ENCODE results near the gene GABRB2.
"Not testable (repeated sequence)": the region's sequence is repeated elsewhere in the genome, so short reads cannot be mapped to it uniquely, and the experiment has no call there.

The GABRB2 gene

DNA sequence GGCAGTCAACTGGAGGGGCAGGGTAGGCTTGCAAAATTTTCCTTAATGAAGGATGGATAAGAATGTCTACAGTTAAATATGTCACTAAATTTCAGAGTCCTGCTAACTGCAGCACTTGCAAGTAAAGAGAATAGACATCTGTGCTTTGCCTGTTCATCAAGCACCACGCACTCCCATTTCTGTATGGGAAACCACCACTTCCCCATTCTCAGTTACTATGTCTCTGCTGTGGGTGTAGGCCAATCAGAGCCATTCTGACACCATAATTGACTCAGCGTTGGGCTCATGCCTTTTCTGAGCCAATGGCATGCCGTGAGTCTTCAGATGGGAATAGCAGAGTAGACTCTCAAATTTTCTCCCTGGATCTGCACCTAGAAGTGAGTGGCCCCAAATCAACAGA lies 247.5 kb downstream of the GABRB2 start:
- no peak overlapping the region for H3K4me3 ChIP-seq (ENCODE audit: low read length)
- no peak overlapping the region for H3K9ac ChIP-seq (ENCODE audit: low read depth, low read length)
- no peaks in the 10 kb centered on the region for H3K27me3 ChIP-seq (ENCODE audit: insufficient read depth, low read length)
- no peaks in the 10 kb centered on the region for H3K9me3 ChIP-seq (ENCODE audit: insufficient read depth, low read depth, low read length)
- WGBS, result 97% methylated on average over 3 of the region's 3 CpGs
- H3K36me3 ChIP-seq (ENCODE audit: insufficient read depth, low read length), result no peaks in the 10 kb centered on the region
- H3K27ac ChIP-seq (ENCODE audit: low read depth, low read length), result no peak overlapping the region
- no peaks in the 10 kb centered on the region for H3K4me1 ChIP-seq (ENCODE audit: insufficient read depth, low read length)

DNA sequence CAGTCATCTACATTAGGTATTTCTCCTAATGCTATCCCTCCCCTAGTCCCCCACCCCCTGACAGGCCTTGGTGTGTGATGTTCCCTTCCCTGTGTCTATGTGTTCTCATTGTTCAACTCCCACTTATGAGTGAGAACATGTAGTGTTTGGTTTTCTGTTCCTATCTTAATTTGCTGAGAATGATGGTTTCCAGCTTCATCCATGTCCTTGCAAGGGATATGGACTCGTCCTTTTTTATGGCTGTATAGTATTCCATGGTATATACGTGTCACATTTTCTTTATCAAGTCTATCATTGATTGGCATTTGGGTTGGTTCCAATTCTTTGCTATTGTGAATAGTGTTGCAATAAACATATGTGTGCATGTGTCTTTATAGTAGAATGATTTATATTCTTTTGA lies 249.1 kb downstream of the GABRB2 start:
- not testable (repeated sequence) for H3K9ac ChIP-seq (ENCODE audit: low read depth, low read length); H3K4me1 ChIP-seq (ENCODE audit: insufficient read depth, low read length); H3K27me3 ChIP-seq (ENCODE audit: insufficient read depth, low read length); H3K36me3 ChIP-seq (ENCODE audit: insufficient read depth, low read length); H3K4me3 ChIP-seq (ENCODE audit: low read length); H3K27ac ChIP-seq (ENCODE audit: low read depth, low read length); H3K9me3 ChIP-seq (ENCODE audit: insufficient read depth, low read depth, low read length)
- WGBS, result 89% methylated on average over 2 of the region's 2 CpGs

DNA sequence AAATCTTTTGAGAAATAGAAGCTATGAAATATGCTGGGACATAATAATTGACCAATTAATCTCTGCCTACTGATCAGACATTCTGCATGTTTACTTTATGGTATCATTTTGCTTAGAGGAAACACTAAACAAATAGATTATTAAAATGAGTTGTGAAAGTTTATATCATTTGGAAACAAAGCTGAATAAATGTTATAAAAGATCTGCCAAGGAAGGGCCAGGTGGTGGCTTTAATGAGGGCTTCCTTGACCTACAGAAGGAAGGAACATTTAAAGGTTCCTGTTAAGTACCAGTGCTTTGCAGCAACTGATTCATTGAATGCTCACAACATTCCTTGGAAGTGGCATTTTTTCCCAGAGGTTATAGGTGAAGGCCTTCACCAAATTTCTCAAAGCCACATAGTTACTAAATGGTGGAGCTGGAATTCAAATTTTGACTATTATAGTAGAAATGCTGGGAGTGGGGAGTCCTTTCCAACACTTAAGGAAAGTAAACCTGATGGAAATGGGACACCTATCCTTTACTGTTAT lies 250.7 kb downstream of the GABRB2 start:
- Histone ChIP-seq H3K27ac (ENCODE audit: low read depth, low read length) (no peak overlapping the region), H3K4me1 (ENCODE audit: insufficient read depth, low read length) (no peaks in the 10 kb centered on the region), H3K9me3 (ENCODE audit: insufficient read depth, low read depth, low read length) (no peaks in the 10 kb centered on the region), H3K27me3 (ENCODE audit: insufficient read depth, low read length) (no peaks in the 10 kb centered on the region), H3K4me3 (ENCODE audit: low read length) (no peak overlapping the region), H3K9ac (ENCODE audit: low read depth, low read length) (no peak overlapping the region), H3K36me3 (ENCODE audit: insufficient read depth, low read length) (no peaks in the 10 kb centered on the region)

DNA sequence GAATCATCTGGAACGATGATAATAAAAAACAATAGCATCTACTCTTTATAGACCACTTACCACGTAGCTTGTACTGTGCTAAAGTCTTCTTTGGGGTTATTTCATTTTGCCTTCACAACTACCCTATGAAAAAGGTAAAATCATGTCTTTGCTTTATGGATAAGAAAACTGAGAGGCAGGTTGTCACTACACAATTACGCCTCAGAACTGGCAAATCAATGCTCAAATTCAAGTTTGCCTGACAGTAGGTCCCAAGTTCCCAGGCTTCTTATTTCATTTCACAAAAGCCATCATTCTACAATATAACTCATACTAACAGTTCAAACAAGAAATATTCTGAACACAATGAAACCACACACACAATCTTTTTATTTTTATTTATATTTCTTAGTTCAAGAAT lies 258.5 kb downstream of the GABRB2 start:
- Histone ChIP-seq H3K9me3 (ENCODE audit: insufficient read depth, low read depth, low read length) (no peaks in the 10 kb centered on the region), H3K27ac (ENCODE audit: low read depth, low read length) (no peak overlapping the region), H3K4me3 (ENCODE audit: low read length) (no peak overlapping the region), H3K36me3 (ENCODE audit: insufficient read depth, low read length) (no peaks in the 10 kb centered on the region), H3K4me1 (ENCODE audit: insufficient read depth, low read length) (no peaks in the 10 kb centered on the region), H3K27me3 (ENCODE audit: insufficient read depth, low read length) (no peaks in the 10 kb centered on the region), H3K9ac (ENCODE audit: low read depth, low read length) (no peak overlapping the region)
- WGBS, result 90% methylated on average over 1 of the region's 3 CpGs

DNA sequence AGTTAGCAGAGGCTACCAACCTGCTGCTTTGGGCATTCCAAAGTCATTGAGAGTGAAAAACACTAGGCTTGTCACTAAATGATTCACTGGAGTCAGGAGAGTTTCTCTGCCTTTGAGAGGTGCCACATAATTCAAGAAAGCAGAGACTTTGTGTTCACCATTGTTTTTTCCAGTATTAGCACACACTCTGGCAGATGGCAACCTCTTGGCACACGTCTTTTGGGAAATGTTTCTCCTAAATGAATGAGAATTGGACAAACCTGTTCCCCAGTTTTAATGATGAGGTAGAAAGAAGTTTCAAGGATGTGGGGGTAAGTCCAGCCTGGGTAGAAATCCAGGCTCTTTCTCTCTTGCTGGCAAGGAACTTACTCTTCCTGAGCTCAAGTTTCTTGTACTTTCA lies 259.1 kb downstream of the GABRB2 start:
- WGBS, result 76% methylated on average over 1 of the region's 1 CpG
- Histone ChIP-seq H3K4me3 (ENCODE audit: low read length) (no peak overlapping the region), H3K27me3 (ENCODE audit: insufficient read depth, low read length) (no peaks in the 10 kb centered on the region), H3K27ac (ENCODE audit: low read depth, low read length) (no peak overlapping the region), H3K36me3 (ENCODE audit: insufficient read depth, low read length) (no peaks in the 10 kb centered on the region), H3K4me1 (ENCODE audit: insufficient read depth, low read length) (no peaks in the 10 kb centered on the region), H3K9ac (ENCODE audit: low read depth, low read length) (no peak overlapping the region), H3K9me3 (ENCODE audit: insufficient read depth, low read depth, low read length) (no peaks in the 10 kb centered on the region)

DNA sequence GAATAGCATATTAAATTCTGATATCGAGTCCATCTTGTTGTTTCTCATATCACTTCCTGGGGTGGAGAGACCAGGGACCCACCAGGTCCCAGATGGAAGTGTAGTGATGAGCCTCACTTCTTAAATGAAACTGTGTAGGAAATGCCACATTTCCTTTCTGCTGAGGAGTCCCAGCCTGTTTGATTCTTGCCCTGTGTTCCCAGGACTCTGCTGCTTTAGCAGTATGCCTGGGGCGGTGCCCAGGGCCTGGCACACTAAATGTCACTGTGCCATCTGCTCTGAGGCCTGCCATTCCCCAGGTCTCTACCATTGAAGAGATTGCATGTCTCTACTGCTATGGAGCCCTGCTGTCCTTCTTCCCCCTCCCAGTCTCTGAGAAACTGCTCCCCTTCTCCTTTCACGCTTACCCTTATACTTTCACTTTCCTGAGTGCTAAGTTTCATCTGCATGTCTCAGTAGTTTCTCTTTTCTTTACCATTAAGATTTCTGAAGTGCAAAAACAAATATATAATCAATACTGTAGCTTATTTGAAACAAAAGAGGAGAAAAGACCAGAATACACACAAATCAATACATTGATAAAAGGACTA lies 260.4 kb downstream of the GABRB2 start:
- no peak overlapping the region for H3K4me3 ChIP-seq (ENCODE audit: low read length)
- no peaks in the 10 kb centered on the region for H3K9me3 ChIP-seq (ENCODE audit: insufficient read depth, low read depth, low read length)
- H3K9ac ChIP-seq (ENCODE audit: low read depth, low read length), result no peak overlapping the region
- H3K27me3 ChIP-seq (ENCODE audit: insufficient read depth, low read length), result no peaks in the 10 kb centered on the region
- H3K27ac ChIP-seq (ENCODE audit: low read depth, low read length), result no peak overlapping the region
- H3K4me1 ChIP-seq (ENCODE audit: insufficient read depth, low read length), result no peaks in the 10 kb centered on the region
- WGBS, result 91% methylated on average over 3 of the region's 3 CpGs
- no peaks in the 10 kb centered on the region for H3K36me3 ChIP-seq (ENCODE audit: insufficient read depth, low read length)

DNA sequence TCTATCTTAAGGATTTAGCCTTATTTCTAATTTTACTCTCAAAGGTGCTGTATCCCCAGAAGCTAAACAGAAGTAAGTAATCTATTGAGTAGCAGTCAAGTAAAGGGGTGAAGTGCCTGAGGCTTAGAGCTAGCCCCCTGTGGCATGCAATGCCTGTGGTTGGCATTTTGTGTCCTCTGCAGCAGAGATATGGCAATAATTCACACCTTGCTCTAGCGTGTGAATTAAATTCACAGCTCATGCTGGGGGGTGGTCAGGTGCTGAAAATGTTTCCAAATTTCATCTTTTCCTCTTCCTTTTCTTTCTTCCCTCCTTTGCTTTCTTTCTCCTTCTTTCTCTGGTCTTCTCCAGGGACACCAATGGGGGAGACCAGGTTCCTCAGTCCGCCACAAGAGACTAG lies 262.1 kb downstream of the GABRB2 start:
- Histone ChIP-seq H3K4me1 (ENCODE audit: insufficient read depth, low read length) (no peaks in the 10 kb centered on the region), H3K9me3 (ENCODE audit: insufficient read depth, low read depth, low read length) (no peaks in the 10 kb centered on the region), H3K9ac (ENCODE audit: low read depth, low read length) (no peak overlapping the region), H3K27me3 (ENCODE audit: insufficient read depth, low read length) (no peaks in the 10 kb centered on the region), H3K4me3 (ENCODE audit: low read length) (no peak overlapping the region), H3K27ac (ENCODE audit: low read depth, low read length) (no peak overlapping the region), H3K36me3 (ENCODE audit: insufficient read depth, low read length) (no peaks in the 10 kb centered on the region)
- WGBS, result 78% methylated on average over 2 of the region's 2 CpGs

DNA sequence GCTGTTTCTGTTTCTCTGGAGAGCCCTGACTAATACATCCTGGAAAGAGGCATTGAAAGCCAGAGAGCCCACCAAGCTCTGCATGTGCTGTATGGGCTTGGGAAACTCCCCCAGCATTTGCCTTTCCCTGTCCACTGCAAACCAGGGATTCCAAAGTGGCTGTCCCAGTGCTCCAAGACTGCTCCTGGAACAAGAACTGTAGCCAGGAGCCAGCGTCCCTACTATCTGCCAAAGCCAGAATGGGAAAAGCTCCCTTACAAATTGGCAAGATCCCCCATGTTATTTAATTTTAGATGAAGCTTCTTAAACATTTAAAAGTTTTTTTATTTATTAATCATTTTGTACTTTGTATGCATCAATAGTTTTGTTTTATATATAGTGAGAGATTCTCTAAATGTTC lies 263.2 kb downstream of the GABRB2 start:
- Histone ChIP-seq H3K36me3 (ENCODE audit: insufficient read depth, low read length) (no peaks in the 10 kb centered on the region), H3K4me1 (ENCODE audit: insufficient read depth, low read length) (no peaks in the 10 kb centered on the region), H3K9ac (ENCODE audit: low read depth, low read length) (no peak overlapping the region), H3K4me3 (ENCODE audit: low read length) (no peak overlapping the region), H3K27ac (ENCODE audit: low read depth, low read length) (no peak overlapping the region), H3K27me3 (ENCODE audit: insufficient read depth, low read length) (no peaks in the 10 kb centered on the region), H3K9me3 (ENCODE audit: insufficient read depth, low read depth, low read length) (no peaks in the 10 kb centered on the region)
- WGBS, result 94% methylated on average over 1 of the region's 1 CpG

DNA sequence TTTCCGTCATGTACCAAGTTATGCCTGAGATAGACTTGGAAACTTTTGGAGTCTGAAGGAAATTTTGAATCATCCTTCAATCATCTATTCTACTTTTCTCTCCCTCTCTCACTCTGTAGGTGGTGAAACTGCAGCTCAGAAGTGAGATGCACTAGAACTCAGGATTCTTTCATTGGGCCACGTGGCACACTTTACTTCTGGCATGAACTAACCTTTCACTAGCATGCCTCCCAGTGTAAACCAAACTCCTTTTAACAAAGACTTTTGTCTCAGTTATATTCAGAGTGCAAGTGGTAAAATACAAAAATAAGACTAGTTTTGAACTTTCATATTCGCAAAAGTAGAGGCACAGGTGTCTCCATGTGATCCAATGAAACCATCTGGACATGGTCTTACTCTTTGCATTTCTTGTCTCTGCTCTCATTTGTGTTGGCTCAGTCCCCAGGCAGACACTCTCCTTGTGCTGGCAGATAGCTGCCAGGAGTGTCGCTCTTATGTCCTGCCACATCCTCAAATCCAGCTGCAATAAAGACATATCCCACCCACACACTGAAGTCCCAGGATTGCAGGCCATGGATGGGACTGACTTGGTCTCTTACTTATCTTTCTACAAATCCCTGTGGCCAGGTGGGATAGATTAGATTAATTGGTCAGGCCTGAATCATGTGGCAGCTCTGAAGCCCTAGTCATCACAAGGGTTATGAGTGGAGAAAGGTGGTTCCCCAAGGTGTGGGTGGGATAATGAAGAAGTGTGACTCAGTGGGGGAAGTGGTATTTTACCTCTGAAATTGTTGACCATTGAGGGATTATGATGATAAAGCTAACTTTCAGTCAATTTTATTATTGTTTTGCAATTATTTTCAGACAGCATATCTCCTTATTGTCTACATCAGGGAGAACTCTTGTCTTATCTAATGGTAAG lies 267.5 kb downstream of the GABRB2 start:
- 94% methylated on average over 4 of the region's 4 CpGs for WGBS
- H3K9ac ChIP-seq (ENCODE audit: low read depth, low read length), result no peak overlapping the region
- no peaks in the 10 kb centered on the region for H3K9me3 ChIP-seq (ENCODE audit: insufficient read depth, low read depth, low read length)
- no peaks in the 10 kb centered on the region for H3K27me3 ChIP-seq (ENCODE audit: insufficient read depth, low read length)
- H3K36me3 ChIP-seq (ENCODE audit: insufficient read depth, low read length), result no peaks in the 10 kb centered on the region
- H3K27ac ChIP-seq (ENCODE audit: low read depth, low read length), result no peak overlapping the region
- H3K4me3 ChIP-seq (ENCODE audit: low read length), result no peak overlapping the region
- H3K4me1 ChIP-seq (ENCODE audit: insufficient read depth, low read length), result no peaks in the 10 kb centered on the region

DNA sequence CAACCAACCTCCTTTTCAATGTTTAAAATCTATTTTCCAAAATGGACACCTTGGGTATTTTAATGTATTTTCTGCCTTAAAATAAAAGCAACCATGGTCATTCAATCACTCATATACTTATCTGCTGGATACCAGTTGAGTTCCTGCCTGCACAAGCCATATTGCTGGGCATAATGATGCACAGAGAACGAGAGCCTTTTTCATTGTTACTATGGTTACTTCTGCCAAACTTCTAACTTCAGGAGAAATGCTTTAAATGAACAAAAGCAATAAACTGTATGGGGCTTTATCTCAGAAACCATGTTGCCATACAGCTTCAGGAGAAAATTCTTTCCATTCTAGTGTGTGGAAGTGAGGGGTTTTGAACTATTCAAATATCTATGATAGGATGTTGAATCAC lies 269.5 kb downstream of the GABRB2 start:
- Histone ChIP-seq H3K4me3 (ENCODE audit: low read length) (no peak overlapping the region), H3K9ac (ENCODE audit: low read depth, low read length) (no peak overlapping the region), H3K9me3 (ENCODE audit: insufficient read depth, low read depth, low read length) (no peaks in the 10 kb centered on the region), H3K27ac (ENCODE audit: low read depth, low read length) (no peak overlapping the region), H3K4me1 (ENCODE audit: insufficient read depth, low read length) (no peaks in the 10 kb centered on the region), H3K36me3 (ENCODE audit: insufficient read depth, low read length) (no peaks in the 10 kb centered on the region), H3K27me3 (ENCODE audit: insufficient read depth, low read length) (no peaks in the 10 kb centered on the region)
- WGBS, result 88% methylated on average over 1 of the region's 1 CpG

DNA sequence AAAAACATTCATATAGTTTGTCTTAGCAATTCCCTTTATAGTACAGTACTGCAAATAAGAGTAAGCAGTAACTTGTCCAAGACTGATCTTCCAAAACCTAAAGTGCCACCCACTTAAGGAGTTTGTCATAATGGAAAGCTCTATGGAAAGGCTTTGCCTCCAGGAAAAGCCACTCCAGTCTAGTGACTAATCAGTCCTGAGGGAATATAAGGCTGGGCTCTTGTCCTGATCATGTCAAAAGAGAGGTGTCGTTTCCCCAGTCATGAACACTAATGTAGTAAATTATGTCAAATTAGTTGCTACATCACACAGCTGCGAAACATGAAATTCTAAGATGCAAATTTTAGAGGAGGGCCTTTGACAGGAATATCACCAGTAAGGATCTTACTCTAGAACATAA lies 271.6 kb downstream of the GABRB2 start:
- H3K4me1 ChIP-seq (ENCODE audit: insufficient read depth, low read length), result no peaks in the 10 kb centered on the region
- no peak overlapping the region for H3K4me3 ChIP-seq (ENCODE audit: low read length)
- H3K9ac ChIP-seq (ENCODE audit: low read depth, low read length), result no peak overlapping the region
- no peaks in the 10 kb centered on the region for H3K9me3 ChIP-seq (ENCODE audit: insufficient read depth, low read depth, low read length)
- 94% methylated on average over 2 of the region's 2 CpGs for WGBS
- no peak overlapping the region for H3K27ac ChIP-seq (ENCODE audit: low read depth, low read length)
- no peaks in the 10 kb centered on the region for H3K27me3 ChIP-seq (ENCODE audit: insufficient read depth, low read length)
- H3K36me3 ChIP-seq (ENCODE audit: insufficient read depth, low read length), result no peaks in the 10 kb centered on the region

Data from HUES64 (cell line).